GM12878 (cell line): ENCODE measurements around the gene CAPN2. TPM values are rescaled to one million over a fixed set of nuclear protein-coding genes. Genes with fewer than 3 reads are reported as not detected.

Source experiments
- ATAC-seq: fragments of 200-7000 bp; cut with Tn5 transposase; 3 replicates; pipeline ENCODE4 v1.9.1; 2020; ENCODE audit warnings: mild to moderate bottlenecking, moderate library complexity
- BruUV-seq: library from RNA; stranded (reverse); fragments of 400-500 nt; replicated peaks from 2 replicates; lab custom pipeline; 2021; lab: Mats Ljungman, UMichigan
- CTCF ChIA-PET: fragments of 300-600 bp; sonication (Branson Sonifier 250); formaldehyde crosslinking; extraction: SDS; loops from one replicate; lab custom pipeline; 2021; ENCODE audit warnings: inconsistent platforms; lab: Yijun Ruan, JAX
- POLR2A ChIA-PET: fragments of 350-600 bp; formaldehyde crosslinking; extraction: SDS; loops from one replicate; lab custom pipeline; 2021; ENCODE audit warnings: inconsistent platforms; lab: Charles Lee
- RAD21 ChIA-PET: fragments of 300-600 bp; sonication (Branson Sonifier 250); formaldehyde crosslinking; loops from one replicate; lab custom pipeline; 2023; ENCODE audit warnings: antibody characterized with exemption; ENCODE audit not compliant: unreplicated experiment; lab: Charles Lee
- SMC1A ChIA-PET: fragments of 300-600 bp; sonication (Branson Sonifier 250); formaldehyde crosslinking; loops from one replicate; lab custom pipeline; 2023; ENCODE audit not compliant: unreplicated experiment, uncharacterized antibody; lab: Charles Lee
- DNase-seq: peaks from one replicate; pipeline ENCODE4 v3.0.0-alpha.2; 2011; ENCODE audit warnings: low read depth, low spot score
- FAIRE-seq: peaks from 3 replicates; lab custom pipeline; 2011; peaks lifted over from hg19 to GRCh38; lab: Jason Lieb, UNC
- H2AFZ ChIP-seq: 2 replicates; pipeline ENCODE4 v1.6.0; 2011; ENCODE audit warnings: low read depth, low read length, control low read depth; ENCODE audit not compliant: control insufficient read depth
- H3K27ac ChIP-seq: 2 replicates; pipeline ENCODE4 v1.5.1; 2011; ENCODE audit warnings: control low read depth; ENCODE audit not compliant: control insufficient read depth, insufficient read depth
- H3K27me3 ChIP-seq, 2 experiments: replicated peaks in 1 of 2; 2 replicates each; pipeline versions ENCODE4 v1.6.0 to v1.6.1; 2011; ENCODE audit warnings: low read length in 1 of 2; ENCODE audit not compliant: control insufficient read depth in 2 of 2, insufficient read depth in 2 of 2
- H3K36me3 ChIP-seq, 2 experiments: 2 replicates each; pipeline ENCODE4 v1.5.1; 2011; ENCODE audit warnings: low read length in 1 of 2; ENCODE audit not compliant: control insufficient read depth in 2 of 2, insufficient read depth in 2 of 2
- H3K4me1 ChIP-seq: 2 replicates; pipeline ENCODE4 v1.6.1; 2011; ENCODE audit warnings: mild to moderate bottlenecking, low read length, moderate library complexity, mixed read lengths; ENCODE audit not compliant: control insufficient read depth, insufficient read depth
- H3K4me2 ChIP-seq: 2 replicates; pipeline ENCODE4 v1.6.0; 2011; ENCODE audit warnings: control low read depth; ENCODE audit not compliant: control insufficient read depth, insufficient read depth
- H3K4me3 ChIP-seq: fragments of 200-600 bp; sonication (generic); 2 replicates; pipeline ENCODE4 v1.5.1; 2016
- H3K79me2 ChIP-seq: 2 replicates; pipeline ENCODE4 v1.6.0; 2011; ENCODE audit warnings: low read length; ENCODE audit not compliant: control insufficient read depth, insufficient read depth
- H3K9ac ChIP-seq: 2 replicates; pipeline ENCODE4 v1.8.0; 2011; ENCODE audit warnings: low read length, control low read depth, mixed read lengths; ENCODE audit not compliant: control insufficient read depth, insufficient read depth
- H3K9me3 ChIP-seq: replicated peaks from 3 replicates; pipeline ENCODE4 v1.5.1; 2011; ENCODE audit warnings: mild to moderate bottlenecking, low read length; ENCODE audit not compliant: control insufficient read depth, insufficient read depth
- H4K20me1 ChIP-seq: 2 replicates; pipeline ENCODE4 v1.6.0; 2011; ENCODE audit not compliant: control insufficient read depth, insufficient read depth
- BMI1 ChIP-seq: fragments of 450-650 bp; IDR thresholded peaks from 2 replicates; pipeline ENCODE4 v1.6.1; 2016; ENCODE audit warnings: mild to moderate bottlenecking, moderate library complexity, borderline replicate concordance
- EED ChIP-seq: sonication (generic); IDR thresholded peaks from 2 replicates; pipeline ENCODE4 v1.6.1; 2016; ENCODE audit warnings: antibody characterized with exemption, low read depth
- EGR1 ChIP-seq, 2 experiments: IDR thresholded peaks; 1 replicate in 1 of 2; 2 replicates in 1 of 2; pipeline ENCODE4 v1.6.1; 2011 to 2012; ENCODE audit warnings: low read depth in 2 of 2, low read length in 2 of 2, borderline replicate concordance in 1 of 2, mild to moderate bottlenecking in 1 of 2, moderate library complexity in 1 of 2
- JUNB ChIP-seq: IDR thresholded peaks from 2 replicates; pipeline ENCODE4 v1.6.1; 2016; ENCODE audit warnings: antibody characterized with exemption, mild to moderate bottlenecking
- JUND ChIP-seq: IDR thresholded peaks from 2 replicates; pipeline ENCODE4 v1.6.1; 2012; ENCODE audit warnings: low read depth, mild to moderate bottlenecking, low read length, improper control_type of control experiment, moderate library complexity
- NR2C1 ChIP-seq: fragments of 450-650 bp; IDR thresholded peaks from 2 replicates; pipeline ENCODE4 v1.6.1; 2017; ENCODE audit warnings: antibody characterized with exemption, mild to moderate bottlenecking, moderate library complexity
- RELA ChIP-seq: fragments of 450-650 bp; IDR thresholded peaks from 2 replicates; pipeline ENCODE4 v1.8.0; 2014; ENCODE audit warnings: borderline replicate concordance; ENCODE audit not compliant: partially characterized antibody
- TCF3 ChIP-seq: IDR thresholded peaks from 2 replicates; pipeline ENCODE4 v1.6.1; 2012; ENCODE audit warnings: low read depth, mild to moderate bottlenecking, low read length, borderline replicate concordance; ENCODE audit not compliant: insufficient read depth
- WGBS: methylation state at CpG from one replicate; pipeline ENCODE4 v1.1.6; 2016; ENCODE audit warnings: low lambda C conversion rate; ENCODE audit not compliant: insufficient replicate concordance, insufficient coverage; ENCODE audit errors: missing lambda C conversion rate; 5-methylcytosine and 5-hydroxymethylcytosine counted together
- in situ Hi-C: fragments of 300-500 bp; cut with MboI; formaldehyde crosslinking; loops from 9 replicates; pipeline ENCODE4 v1.14.3; 2018; ENCODE audit warnings: mixed read lengths
- intact Hi-C: fragments of 100-400 bp; cut with micrococcal nuclease; formaldehyde crosslinking; loops from one replicate; pipeline ENCODE4 v1.14.2; 2022; ENCODE audit not compliant: unreplicated experiment
- polyA plus RNA-seq, 11 experiments: library from polyadenylated mRNA; depleted of rRNA in 4 of 11; unstranded in 6 of 11; stranded (reverse) in 5 of 11; fragments of >200 nt; fragmentation: Nextera tagmentation in 4 of 11; fragmentation: Illumina TruSeq in 1 of 11; extraction: Ambion mirVana in 4 of 11; extraction: Trizol in 1 of 11; gene quantifications; 1 replicate in 1 of 11; 2 replicates in 10 of 11; pipeline versions ENCODE4 v1.2.1 to v1.2.3, GENCODE V29; 2011 to 2016; ENCODE audit warnings: inconsistent platforms in 2 of 11, missing spikeins in 2 of 11, low read depth in 1 of 11
- total RNA-seq, 4 experiments: library from RNA; depleted of rRNA in 3 of 4; stranded (reverse); fragments of >200 nt in 3 of 4; fragmentation: Illumina TruSeq in 1 of 4; extraction: Trizol in 1 of 4; gene quantifications; 2 replicates each; pipeline versions ENCODE4 v1.2.1 to v1.2.3, GENCODE V29; 2013 to 2021
- TF ChIP-seq, protein P1 (sequence below): fragments of 450-650 bp; IDR thresholded peaks from 2 replicates; pipeline ENCODE4 v1.6.1; 2017; ENCODE audit warnings: mild to moderate bottlenecking, moderate library complexity
- TF ChIP-seq, protein P2 (sequence below): IDR thresholded peaks from 2 replicates; pipeline ENCODE4 v1.6.1; 2012; ENCODE audit warnings: low read depth, low read length, improper control_type of control experiment

The CAPN2 gene
- total and polyA plus RNA-seq, 10 of the 15 experiments (the other 5 are each of a cell fraction or from before 2014, with no cell fraction given): 6.0 to 21.4 (median 16.6) TPM

DNA sequence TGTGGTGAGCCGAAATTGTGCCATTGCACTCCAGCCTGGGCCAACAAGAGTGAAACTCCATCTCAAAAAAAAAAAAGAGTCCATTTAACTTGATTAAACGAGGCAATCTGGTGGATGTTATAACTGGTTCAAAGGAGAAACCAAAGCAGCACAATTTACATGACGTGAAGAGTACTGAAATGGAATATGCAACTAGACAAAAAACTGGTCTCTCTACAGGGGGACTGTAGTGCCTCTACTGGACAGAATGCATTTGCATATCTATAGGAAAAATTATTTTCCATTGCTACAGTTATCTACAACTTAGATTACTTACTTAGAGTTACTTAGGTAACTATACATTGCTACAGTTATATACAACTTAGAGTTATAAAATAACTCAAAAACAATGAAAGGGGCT lies 2.7 kb upstream of the CAPN2 start:
- ChIA-PET POLR2A (no interaction called here), SMC1A (interaction anchor here (1.3 kb wide), 1 partner anchor 40 kb away, joined by 3 read pairs; no protein-coding TSS in a partner anchor), CTCF (interaction anchor here (3.1 kb wide), 1 partner anchor 41 kb away, joined by 25 read pairs; no protein-coding TSS in a partner anchor), RAD21 (no interaction called here)
- H3K4me3 ChIP-seq: no peak overlapping the region
- no peak for FAIRE-seq
- no peak for DNase-seq
- peaks cover 4% of the 10 kb centered on the region for H3K4me1 ChIP-seq
- no peak overlapping the region for H2AFZ ChIP-seq
- intact Hi-C loops: no loop called here
- no peaks in the 10 kb centered on the region for H4K20me1 ChIP-seq
- H3K27ac ChIP-seq: no peak overlapping the region
- no peaks in the 10 kb centered on the region; the same call in 1 of the 2 replicates for H3K79me2 ChIP-seq
- H3K4me2 ChIP-seq: no peak overlapping the region
- in situ Hi-C loops: no loop called here
- ATAC-seq: no peak
- H3K9ac ChIP-seq: no peak overlapping the region
- H3K36me3 ChIP-seq: no peaks in the 10 kb centered on the region
- TF ChIP-seq JUNB (no peak), EED (no peak), EGR1 (IDR thresholded peaks at IDR 0.05; ENCODE audit: borderline replicate concordance in 1 of 2, low read depth in 2 of 2, low read length in 2 of 2) (no peak), NR2C1 (no peak), JUND (no peak), RELA (no peak), TCF3 (no peak), BMI1 (no peak)
- TF ChIP-seq, protein P1, sequence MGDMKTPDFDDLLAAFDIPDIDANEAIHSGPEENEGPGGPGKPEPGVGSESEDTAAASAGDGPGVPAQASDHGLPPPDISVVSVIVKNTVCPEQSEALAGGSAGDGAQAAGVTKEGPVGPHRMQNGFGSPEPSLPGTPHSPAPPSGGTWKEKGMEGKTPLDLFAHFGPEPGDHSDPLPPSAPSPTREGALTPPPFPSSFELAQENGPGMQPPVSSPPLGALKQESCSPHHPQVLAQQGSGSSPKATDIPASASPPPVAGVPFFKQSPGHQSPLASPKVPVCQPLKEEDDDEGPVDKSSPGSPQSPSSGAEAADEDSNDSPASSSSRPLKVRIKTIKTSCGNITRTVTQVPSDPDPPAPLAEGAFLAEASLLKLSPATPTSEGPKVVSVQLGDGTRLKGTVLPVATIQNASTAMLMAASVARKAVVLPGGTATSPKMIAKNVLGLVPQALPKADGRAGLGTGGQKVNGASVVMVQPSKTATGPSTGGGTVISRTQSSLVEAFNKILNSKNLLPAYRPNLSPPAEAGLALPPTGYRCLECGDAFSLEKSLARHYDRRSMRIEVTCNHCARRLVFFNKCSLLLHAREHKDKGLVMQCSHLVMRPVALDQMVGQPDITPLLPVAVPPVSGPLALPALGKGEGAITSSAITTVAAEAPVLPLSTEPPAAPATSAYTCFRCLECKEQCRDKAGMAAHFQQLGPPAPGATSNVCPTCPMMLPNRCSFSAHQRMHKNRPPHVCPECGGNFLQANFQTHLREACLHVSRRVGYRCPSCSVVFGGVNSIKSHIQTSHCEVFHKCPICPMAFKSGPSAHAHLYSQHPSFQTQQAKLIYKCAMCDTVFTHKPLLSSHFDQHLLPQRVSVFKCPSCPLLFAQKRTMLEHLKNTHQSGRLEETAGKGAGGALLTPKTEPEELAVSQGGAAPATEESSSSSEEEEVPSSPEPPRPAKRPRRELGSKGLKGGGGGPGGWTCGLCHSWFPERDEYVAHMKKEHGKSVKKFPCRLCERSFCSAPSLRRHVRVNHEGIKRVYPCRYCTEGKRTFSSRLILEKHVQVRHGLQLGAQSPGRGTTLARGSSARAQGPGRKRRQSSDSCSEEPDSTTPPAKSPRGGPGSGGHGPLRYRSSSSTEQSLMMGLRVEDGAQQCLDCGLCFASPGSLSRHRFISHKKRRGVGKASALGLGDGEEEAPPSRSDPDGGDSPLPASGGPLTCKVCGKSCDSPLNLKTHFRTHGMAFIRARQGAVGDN: no peak
- TF ChIP-seq, protein P2, sequence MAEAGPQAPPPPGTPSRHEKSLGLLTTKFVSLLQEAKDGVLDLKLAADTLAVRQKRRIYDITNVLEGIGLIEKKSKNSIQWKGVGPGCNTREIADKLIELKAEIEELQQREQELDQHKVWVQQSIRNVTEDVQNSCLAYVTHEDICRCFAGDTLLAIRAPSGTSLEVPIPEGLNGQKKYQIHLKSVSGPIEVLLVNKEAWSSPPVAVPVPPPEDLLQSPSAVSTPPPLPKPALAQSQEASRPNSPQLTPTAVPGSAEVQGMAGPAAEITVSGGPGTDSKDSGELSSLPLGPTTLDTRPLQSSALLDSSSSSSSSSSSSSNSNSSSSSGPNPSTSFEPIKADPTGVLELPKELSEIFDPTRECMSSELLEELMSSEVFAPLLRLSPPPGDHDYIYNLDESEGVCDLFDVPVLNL: no peak
- no TSS peak for BruUV-seq
- H3K9me3 ChIP-seq: no peaks in the 10 kb centered on the region
- WGBS: 59% methylated on average over 3 of the region's 3 CpGs
- no peaks in the 10 kb centered on the region for H3K27me3 ChIP-seq
